ENCODE results near the gene MOB3B.
A peak's percentile ranks its signal among the peaks of the same experiment; 100 is the strongest.
"Not testable (repeated sequence)": the region's sequence is repeated elsewhere in the genome, so short reads cannot be mapped to it uniquely, and the experiment has no call there.

MOB3B gene

GRCh38 chr9:27518006-27518405, 11.6 kb downstream of the MOB3B start:
- DNase-seq (ENCODE audit: low spot score), result no peak

GRCh38 chr9:27514551-27514950, 15.1 kb downstream of the MOB3B start:
- DNase-seq (ENCODE audit: low spot score), result no peak

DNA sequence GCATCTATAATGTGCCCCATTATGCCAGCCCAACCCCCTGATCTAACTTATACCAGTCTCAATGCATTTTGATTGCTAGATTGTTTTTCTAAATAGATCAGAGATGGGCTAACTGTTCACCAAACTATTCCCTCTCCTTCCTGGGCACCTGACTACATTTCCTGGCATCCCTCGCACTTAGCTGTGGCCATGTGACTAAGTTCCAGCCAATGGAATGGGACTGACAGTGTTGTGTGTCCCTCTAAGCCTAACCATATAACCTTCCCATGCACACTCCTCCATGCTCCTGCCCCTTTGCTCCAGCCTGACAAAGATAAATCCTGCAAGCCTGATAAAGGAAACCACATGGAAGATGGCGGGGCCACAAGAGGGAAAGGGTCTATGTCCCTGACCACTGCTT, 17.8 kb downstream of the MOB3B start:
- no peak for DNase-seq (ENCODE audit: low spot score)

GRCh38 chr9:27510780-27511179, 18.8 kb downstream of the MOB3B start:
- DNase-seq (ENCODE audit: low spot score), result no peak

GRCh38 chr9:27506981-27507380, 22.6 kb downstream of the MOB3B start:
- no peak for DNase-seq (ENCODE audit: low spot score)

DNA sequence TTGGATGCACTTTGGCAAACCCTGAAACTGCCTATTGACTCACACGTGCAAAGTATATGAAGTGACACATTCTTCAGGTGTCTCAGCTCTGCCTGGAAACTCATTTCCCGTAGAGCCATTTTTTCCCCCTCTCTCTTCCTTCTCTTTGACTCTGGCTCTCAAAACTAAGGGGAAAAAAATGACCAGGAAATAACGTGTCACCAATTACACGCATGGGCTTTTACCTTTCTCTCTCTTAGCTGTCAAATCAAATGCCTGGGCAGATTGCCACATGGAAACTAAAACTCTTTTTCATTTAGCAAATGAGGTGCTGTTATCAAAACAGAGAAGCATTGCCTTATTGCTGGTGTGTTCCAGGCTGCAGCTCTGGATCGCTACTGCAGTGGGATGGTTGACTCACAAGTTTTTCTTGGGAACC, 23.9 kb downstream of the MOB3B start:
- DNase-seq (ENCODE audit: low spot score), result peak; percentile 90

DNA sequence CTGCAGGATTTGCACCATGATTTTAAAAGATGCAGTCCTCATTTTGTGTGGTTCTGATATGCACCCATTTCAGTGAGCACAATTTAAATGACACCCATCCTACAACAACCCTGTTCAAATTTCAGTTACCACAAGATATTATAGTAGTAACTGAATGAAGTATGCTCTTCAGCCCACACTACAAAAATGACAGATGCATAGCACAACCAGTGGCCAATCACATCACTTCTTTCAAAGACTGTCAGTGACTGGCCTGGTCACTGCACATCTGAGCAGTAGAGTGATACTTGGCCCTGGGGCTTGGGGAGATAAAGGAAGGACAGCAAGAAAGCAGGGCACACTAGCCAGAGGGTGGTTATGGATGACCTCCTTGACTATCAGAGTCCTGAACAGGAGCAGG, 25.4 kb downstream of the MOB3B start:
- no peak for DNase-seq (ENCODE audit: low spot score)

GRCh38 chr9:27503623-27504022, 26.0 kb downstream of the MOB3B start:
- no peak for DNase-seq (ENCODE audit: low spot score)

DNA sequence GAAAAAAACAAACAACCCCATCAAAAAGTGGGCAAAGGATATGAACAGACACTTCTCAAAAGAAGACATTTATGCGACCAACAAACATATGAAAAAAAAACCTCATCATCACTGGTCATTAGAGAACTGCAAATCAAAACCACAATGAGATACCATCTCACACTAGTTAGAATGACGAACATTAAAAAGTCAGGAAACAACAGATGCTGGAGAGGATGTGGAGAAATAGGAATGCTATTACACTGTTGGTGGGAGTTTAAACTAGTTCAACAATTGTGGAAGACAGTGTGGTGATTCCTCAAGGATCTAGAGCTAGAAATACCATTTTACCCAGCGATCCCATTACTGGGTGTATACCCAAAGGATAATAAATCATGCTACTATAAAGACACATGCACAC, 28.7 kb downstream of the MOB3B start:
- not testable (repeated sequence) for DNase-seq (ENCODE audit: low spot score)

DNA sequence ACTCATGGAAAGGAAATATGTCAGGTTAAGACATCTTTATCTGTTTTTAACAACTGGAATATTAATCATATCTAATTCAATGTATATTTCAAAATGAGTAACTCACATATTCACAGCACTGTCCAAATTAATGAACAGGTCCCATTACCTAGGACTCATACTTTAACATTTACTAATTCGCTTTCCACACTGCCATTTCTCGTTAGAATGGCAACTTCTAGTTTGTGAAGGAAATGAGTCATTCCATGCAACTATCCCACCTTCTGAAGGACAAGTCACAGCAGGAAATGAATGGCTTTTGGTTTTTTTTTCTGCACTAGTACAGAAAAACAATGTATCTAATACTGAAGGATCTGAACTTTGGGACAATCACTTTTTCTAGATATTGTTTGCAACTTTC, 30.2 kb downstream of the MOB3B start:
- peak; percentile 73 for DNase-seq (ENCODE audit: low spot score)

DNA sequence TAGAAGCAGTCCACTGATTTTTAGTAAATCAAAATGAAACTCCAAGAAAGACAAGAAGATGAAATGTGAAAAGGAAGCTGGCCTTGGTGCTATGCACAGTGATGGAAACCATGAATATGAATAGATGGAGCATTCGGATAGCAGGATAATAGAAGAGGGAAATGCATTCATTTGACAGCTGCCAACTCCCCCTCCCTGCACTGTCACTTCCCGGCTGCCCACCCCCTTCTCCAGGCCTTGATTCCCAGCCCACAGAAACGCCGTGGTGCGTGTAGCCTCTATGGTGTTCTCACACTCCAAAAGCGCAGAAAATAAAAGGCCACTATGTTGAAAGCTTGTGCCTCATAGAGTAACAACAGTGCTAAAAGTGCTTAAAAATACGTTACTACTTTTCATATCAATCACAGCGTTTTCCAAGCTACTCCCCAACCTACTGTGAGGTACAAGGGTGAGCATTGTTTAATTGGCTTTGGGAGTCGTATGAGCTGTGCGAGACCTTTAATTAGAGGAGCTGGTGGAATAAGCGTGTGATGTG, 31.7 kb downstream of the MOB3B start:
- no peak for DNase-seq (ENCODE audit: low spot score)

GRCh38 chr9:27496135-27496504, 33.5 kb downstream of the MOB3B start:
- no peak for DNase-seq (ENCODE audit: low spot score)

DNA sequence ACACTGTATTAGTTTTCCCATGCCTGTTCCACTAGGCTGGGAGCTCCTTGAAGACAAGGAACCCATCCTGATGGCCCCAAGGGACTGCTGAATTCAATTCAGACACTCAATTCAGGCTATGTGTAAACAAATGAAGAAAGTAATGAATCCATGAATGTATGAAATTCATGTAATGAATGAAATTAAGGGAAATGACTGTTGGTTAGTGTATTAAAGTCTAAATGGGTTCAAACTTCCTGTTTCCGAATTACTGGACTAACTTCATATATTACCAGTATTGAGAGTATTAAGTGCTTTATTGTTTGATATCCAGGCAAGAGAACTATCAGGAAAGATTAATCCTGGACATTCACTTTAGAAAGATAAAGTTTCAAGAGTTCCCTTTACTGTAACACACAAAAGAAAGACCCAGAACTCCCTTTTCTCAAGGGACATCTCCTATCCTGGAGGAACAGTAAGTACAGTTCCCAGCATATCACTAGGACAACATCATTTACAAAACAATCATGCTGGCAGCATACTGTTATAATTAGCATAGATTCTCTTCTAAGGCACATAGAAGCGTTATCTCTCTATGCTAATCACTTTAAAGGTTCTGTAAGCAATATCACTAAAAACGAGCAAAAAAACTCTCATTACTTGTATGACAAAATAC, 34.0 kb downstream of the MOB3B start:
- no peak for DNase-seq (ENCODE audit: low spot score)

DNA sequence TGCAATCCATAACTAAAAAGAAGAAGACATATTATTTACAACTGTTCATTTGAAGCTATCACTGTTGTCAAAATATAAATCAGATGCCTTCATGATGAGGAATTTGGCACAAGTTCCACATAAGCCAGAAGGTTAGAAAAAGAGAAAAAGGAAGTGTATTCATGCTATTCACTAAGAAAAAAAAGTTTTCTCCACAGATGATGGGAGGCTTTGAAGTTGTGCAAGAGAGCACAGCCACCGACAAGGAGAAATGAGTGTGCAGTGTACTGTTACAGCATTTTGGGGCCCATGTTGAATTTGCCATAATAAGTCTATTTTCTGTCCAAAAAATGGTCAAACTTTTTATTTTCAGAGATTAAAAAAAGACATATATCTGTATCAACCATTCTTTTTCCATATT, 38.5 kb downstream of the MOB3B start:
- DNase-seq (ENCODE audit: low spot score), result peak; percentile 20

DNA sequence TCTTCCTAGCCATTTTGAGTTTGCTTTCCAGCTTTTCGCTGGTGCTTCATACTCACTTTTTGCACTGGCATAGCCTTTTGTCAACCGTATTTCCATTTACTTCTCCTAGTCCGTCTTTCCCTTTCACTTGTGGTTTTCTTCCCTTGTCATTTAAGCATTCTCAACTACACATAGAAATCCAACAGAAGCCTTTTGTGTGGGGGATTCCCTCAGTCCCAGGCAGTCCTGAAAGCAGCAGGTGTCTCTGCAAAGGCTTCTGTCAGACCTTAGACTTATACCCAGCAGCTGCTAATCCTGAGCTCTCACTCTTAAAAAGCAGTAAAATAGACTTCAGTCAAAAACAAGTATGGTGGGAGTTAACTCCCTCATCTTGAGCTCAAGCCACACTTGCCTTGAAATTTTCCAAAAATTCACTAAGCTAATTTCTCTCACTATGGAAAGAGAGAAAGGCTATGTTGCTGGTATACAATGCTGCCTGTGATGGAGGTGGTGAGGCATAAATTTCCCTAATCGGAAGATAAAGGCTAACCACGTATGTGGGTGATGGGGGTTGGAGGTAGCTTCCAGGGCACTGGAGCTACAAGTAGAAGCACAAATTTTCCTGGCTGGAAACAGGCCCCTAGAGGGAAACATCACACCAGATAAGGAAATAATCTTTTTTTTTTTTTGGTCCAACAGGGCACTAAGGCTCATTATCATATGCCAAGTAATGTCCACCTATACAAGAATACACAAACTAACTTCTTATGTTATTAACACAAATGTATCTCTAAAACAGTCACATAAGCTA, 40.3 kb downstream of the MOB3B start:
- DNase-seq (ENCODE audit: low spot score), result no peak

- DNase-seq (ENCODE audit: low spot score), result no peak
Observed at GRCh38 chr9:27487927-27488326, 41.7 kb downstream of the MOB3B start.

GRCh38 chr9:27487128-27487640, 42.4 kb downstream of the MOB3B start:
- DNase-seq (ENCODE audit: low spot score), result no peak

DNA sequence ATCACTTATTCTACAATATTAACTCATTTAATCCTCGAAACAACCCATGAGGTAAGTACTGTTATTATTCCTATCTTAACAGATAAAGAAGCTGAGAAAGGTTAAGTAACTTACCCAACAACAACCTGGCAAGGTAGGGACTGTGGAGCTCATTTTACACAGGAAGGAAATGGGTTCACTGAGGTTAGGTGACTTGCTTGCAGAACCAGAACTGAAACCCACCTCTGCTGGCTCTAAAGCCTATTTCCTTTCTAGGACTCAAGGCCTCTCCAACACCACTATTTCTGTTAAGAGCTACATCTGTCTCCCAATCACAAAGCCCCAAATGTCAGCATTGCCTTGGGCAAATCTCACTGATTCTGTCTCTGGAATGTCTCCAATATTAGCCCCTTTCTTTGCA, 44.5 kb downstream of the MOB3B start:
- no peak for DNase-seq (ENCODE audit: low spot score)

DNA sequence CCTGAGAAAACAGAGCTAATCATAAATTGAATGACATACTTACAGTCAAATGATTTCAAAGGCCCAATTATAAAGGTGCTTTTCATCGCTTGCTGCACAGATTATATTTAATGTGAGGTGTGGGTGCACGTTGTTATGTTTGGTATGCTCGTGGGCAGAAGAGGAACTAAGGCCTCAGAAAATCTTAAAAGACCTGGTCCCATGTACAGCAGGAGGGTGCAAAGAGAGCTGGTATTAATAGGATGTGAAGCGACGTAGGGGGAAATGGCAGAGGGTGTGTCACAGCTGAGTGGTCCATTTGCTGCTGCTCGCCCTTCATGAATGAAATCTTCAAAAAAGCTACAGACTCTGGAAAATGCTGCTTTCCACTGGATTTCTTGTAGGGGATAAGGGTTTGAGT, 46.0 kb downstream of the MOB3B start:
- DNase-seq (ENCODE audit: low spot score), result no peak

- DNase-seq (ENCODE audit: low spot score), result no peak
Observed at GRCh38 chr9:27482709-27483108, 46.9 kb downstream of the MOB3B start.

- DNase-seq (ENCODE audit: low spot score), result no peak
Observed at GRCh38 chr9:27478322-27478721, 51.3 kb downstream of the MOB3B start.

- DNase-seq (ENCODE audit: low spot score), result no peak
Observed at GRCh38 chr9:27476870-27477515, 52.6 kb downstream of the MOB3B start.

GRCh38 chr9:27475057-27475595, 54.5 kb downstream of the MOB3B start:
- DNase-seq (ENCODE audit: low spot score), result no peak

Measured in kidney tubule cell (primary cell).